ENCODE measurements around the gene SH3PXD2A. TPM values are rescaled to one million over a fixed set of nuclear protein-coding genes. Genes with fewer than 3 reads are reported as not detected.

The SH3PXD2A gene
- total RNA-seq, 4 donors from 2014 or later: 6.2 to 16.8 (median 11.4) TPM

DNA sequence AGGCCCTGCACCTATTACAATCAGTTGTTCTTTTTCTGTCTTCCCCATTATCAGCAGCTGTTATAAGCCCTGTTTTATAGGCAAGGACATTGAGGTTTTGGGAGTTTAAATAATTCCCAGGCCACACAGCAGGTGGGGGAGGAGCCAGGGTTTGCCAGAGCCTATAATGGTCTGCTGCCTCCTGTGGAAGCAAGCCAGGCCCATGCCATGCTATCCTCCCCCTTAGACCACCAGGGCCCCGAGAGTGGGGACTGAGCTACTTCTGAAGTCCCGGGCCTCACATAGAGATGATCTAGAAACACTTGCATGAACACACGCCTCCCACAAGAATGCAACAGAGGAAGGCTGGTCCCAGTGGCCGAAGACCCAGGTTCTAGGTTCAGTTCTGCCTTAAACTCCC is 141.7 kb downstream of the SH3PXD2A start:
- Histone ChIP-seq H3K27ac (no peak overlapping the region), H3K36me3 (no peaks in the 10 kb centered on the region), H3K27me3 (no peaks in the 10 kb centered on the region), H3K9me3 (no peaks in the 10 kb centered on the region), H3K4me3 (no peak overlapping the region), H3K4me1 (no peaks in the 10 kb centered on the region)
- intact Hi-C loops (cut with DNase I; ENCODE audit: low total_unique reads): loop anchor here (1.0 to 5.0 kb wide), 2 partner anchors 89 to 146 kb away; no protein-coding TSS in a partner anchor
- TF ChIP-seq POLR2A (IDR thresholded peaks at IDR 0.05): no peak
- TF ChIP-seq, protein P1, sequence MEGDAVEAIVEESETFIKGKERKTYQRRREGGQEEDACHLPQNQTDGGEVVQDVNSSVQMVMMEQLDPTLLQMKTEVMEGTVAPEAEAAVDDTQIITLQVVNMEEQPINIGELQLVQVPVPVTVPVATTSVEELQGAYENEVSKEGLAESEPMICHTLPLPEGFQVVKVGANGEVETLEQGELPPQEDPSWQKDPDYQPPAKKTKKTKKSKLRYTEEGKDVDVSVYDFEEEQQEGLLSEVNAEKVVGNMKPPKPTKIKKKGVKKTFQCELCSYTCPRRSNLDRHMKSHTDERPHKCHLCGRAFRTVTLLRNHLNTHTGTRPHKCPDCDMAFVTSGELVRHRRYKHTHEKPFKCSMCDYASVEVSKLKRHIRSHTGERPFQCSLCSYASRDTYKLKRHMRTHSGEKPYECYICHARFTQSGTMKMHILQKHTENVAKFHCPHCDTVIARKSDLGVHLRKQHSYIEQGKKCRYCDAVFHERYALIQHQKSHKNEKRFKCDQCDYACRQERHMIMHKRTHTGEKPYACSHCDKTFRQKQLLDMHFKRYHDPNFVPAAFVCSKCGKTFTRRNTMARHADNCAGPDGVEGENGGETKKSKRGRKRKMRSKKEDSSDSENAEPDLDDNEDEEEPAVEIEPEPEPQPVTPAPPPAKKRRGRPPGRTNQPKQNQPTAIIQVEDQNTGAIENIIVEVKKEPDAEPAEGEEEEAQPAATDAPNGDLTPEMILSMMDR (IDR thresholded peaks at IDR 0.05 in 4 of 5, conservative IDR thresholded peaks at IDR 0.05 in 1 of 5): no peak
- ATAC-seq: no peak
- no peak for DNase-seq
- in situ Hi-C loops (cut with MboI; ENCODE audit: low sequenced_read_pairs in 4 of 4): loop anchor here (5.0 kb wide), 2 partner anchors 144 to 149 kb away; partner anchors contain the start of gene SH3PXD2A (in 1 of the 4)

DNA sequence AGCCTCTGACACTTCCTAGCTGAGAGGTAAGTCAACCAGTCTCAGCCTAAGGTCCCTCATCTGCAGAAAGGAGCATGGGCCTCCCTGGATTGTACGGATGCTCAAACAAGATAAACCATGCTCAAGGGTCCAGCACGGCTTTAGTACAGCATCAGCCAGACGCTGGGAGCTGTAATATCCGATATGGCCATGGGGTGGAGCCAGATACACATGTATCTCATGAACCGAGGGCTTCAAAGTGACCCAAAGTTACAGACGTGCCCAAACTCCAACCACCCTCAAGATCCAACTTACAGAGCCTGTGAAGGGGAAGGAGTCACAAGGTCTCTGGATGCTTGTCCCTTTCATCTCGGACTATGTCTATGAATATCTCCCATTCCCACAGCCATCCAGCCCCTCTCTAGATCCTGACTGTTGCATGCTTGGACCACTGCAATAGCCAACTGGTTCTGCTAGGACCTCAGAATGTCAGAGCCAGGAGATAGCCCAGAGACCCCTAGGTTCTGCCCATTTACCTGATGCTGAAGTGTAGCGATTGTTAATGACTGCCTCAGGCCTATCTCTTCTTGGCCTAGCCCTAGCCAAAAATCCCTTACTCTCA is 142.4 kb downstream of the SH3PXD2A start:
- TF ChIP-seq, protein P1 (IDR thresholded peaks at IDR 0.05 in 4 of 5, conservative IDR thresholded peaks at IDR 0.05 in 1 of 5): peak; percentile 88 to 97 (median 93)
- TF ChIP-seq POLR2A (IDR thresholded peaks at IDR 0.05): no peak
- DNase-seq (peak; percentile 63 to 79), ATAC-seq (peak; percentile 81 to 94)
- intact Hi-C loops (cut with DNase I; ENCODE audit: low total_unique reads) (loop anchor here (1.0 to 5.0 kb wide), 2 partner anchors 89 to 146 kb away; no protein-coding TSS in a partner anchor), in situ Hi-C loops (cut with MboI; ENCODE audit: low sequenced_read_pairs in 4 of 4) (loop anchor here (5.0 kb wide), 2 partner anchors 144 to 149 kb away; partner anchors contain the start of gene SH3PXD2A (in 1 of the 4))
- Histone ChIP-seq H3K36me3 (no peaks in the 10 kb centered on the region), H3K27ac (no peak overlapping the region), H3K27me3 (no peaks in the 10 kb centered on the region), H3K4me1 (no peaks in the 10 kb centered on the region), H3K9me3 (no peaks in the 10 kb centered on the region), H3K4me3 (no peak overlapping the region)

DNA sequence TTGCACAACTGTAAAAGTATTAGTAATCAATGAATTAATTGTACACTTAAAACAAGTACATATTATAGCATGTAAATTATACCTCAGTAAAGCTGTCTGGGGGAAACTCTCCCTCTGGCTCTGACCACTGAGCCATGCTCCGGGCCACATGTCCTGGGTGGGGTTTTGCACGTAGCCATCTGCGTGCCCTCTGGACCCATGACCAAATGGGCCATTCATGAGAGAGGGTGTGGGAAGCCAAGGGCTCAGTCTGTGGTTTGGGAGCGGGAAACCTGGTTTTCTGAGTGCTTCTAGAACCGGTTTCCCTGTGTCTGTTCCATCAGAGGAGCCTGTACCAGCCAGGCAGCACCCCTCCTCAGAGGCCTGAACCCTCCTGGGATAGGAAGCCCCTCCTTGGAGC is 143.2 kb downstream of the SH3PXD2A start:
- in situ Hi-C loops (cut with MboI; ENCODE audit: low sequenced_read_pairs in 4 of 4): loop anchor here (5.0 kb wide), 2 partner anchors 145 to 150 kb away; partner anchors contain the start of gene SH3PXD2A (in 1 of the 4)
- Histone ChIP-seq H3K27ac (no peak overlapping the region), H3K9me3 (no peaks in the 10 kb centered on the region), H3K36me3 (no peaks in the 10 kb centered on the region), H3K27me3 (no peaks in the 10 kb centered on the region), H3K4me3 (no peak overlapping the region), H3K4me1 (no peaks in the 10 kb centered on the region)
- no peak for DNase-seq
- TF ChIP-seq, protein P1 (IDR thresholded peaks at IDR 0.05 in 4 of 5, conservative IDR thresholded peaks at IDR 0.05 in 1 of 5): no peak
- TF ChIP-seq POLR2A (IDR thresholded peaks at IDR 0.05): no peak
- no peak for ATAC-seq
- intact Hi-C loops (cut with DNase I; ENCODE audit: low total_unique reads): loop anchor here (5.0 kb wide), 1 partner anchor 90 kb away; no protein-coding TSS in a partner anchor

DNA sequence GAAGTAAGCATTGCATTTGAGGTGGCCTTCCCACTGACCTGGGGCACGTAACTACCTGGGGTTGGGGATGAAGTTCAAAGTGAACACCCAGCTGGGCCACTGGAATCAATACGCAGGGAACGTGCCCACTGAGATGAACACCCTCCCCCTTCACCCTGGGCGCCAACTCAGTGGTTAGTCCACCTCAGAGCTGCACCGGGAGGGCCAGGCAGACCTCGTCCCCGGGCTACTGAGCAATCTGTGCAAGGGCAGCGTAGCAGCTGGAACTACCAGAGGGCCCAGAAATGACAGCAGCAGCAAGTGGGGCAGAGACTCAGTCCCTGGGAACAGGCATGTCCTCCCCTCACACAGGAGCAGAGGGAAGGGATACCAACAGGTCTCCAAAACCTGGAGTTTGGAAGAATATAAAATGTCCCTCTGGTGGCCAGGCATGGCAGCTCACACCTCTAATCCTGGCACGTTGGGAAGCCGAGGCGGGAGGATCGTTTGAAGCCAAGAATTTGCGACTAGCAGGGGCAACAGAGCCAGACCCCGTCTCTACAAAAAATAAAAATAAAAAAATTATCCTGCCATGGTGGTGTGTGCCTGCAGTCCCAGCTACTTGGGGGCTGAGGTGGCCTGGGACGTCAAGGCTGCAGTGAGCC is 143.9 kb downstream of the SH3PXD2A start:
- Histone ChIP-seq H3K27ac (no peak overlapping the region), H3K4me1 (no peaks in the 10 kb centered on the region), H3K36me3 (no peaks in the 10 kb centered on the region), H3K4me3 (no peak overlapping the region), H3K9me3 (no peaks in the 10 kb centered on the region), H3K27me3 (no peaks in the 10 kb centered on the region)
- no peak for TF ChIP-seq POLR2A (IDR thresholded peaks at IDR 0.05)
- TF ChIP-seq, protein P1 (IDR thresholded peaks at IDR 0.05 in 4 of 5, conservative IDR thresholded peaks at IDR 0.05 in 1 of 5): no peak
- ATAC-seq: no peak
- in situ Hi-C loops (cut with MboI; ENCODE audit: low sequenced_read_pairs in 4 of 4): loop anchor here (5.0 kb wide), 2 partner anchors 146 to 151 kb away; partner anchors contain the start of gene SH3PXD2A (in 1 of the 4)
- no peak for DNase-seq
- intact Hi-C loops (cut with DNase I; ENCODE audit: low total_unique reads): loop anchor here (5.0 kb wide), 1 partner anchor 91 kb away; no protein-coding TSS in a partner anchor

Data from gastrocnemius medialis (tissue), 4 donors.